ENCODE results near the gene FHOD3.
"Not testable (repeated sequence)": the region's sequence is repeated elsewhere in the genome, so short reads cannot be mapped to it uniquely, and the experiment has no call there.

The FHOD3 gene

GRCh38 chr18:36348331-36348730, 50.8 kb downstream of the FHOD3 start:
- in situ Hi-C loops (cut with HindIII; ENCODE audit: low sequenced_read_pairs): no loop called here

GRCh38 chr18:36348971-36349417, 51.5 kb downstream of the FHOD3 start:
- in situ Hi-C loops (cut with HindIII; ENCODE audit: low sequenced_read_pairs): no loop called here

- in situ Hi-C loops (cut with HindIII; ENCODE audit: low sequenced_read_pairs): no loop called here
Observed at GRCh38 chr18:36349552-36349951, 52.0 kb downstream of the FHOD3 start.

- in situ Hi-C loops (cut with HindIII; ENCODE audit: low sequenced_read_pairs): no loop called here
Observed at GRCh38 chr18:36350251-36350651, 52.7 kb downstream of the FHOD3 start.

- in situ Hi-C loops (cut with HindIII; ENCODE audit: low sequenced_read_pairs): no loop called here
Observed at GRCh38 chr18:36350839-36351469, 53.4 kb downstream of the FHOD3 start.

GRCh38 chr18:36352384-36352783, 54.9 kb downstream of the FHOD3 start:
- in situ Hi-C loops (cut with HindIII; ENCODE audit: low sequenced_read_pairs): no loop called here

GRCh38 chr18:36354989-36355388, 57.5 kb downstream of the FHOD3 start:
- in situ Hi-C loops (cut with HindIII; ENCODE audit: low sequenced_read_pairs): no loop called here

- in situ Hi-C loops (cut with HindIII; ENCODE audit: low sequenced_read_pairs): no loop called here
Observed at GRCh38 chr18:36355511-36355910, 58.0 kb downstream of the FHOD3 start.

- in situ Hi-C loops (cut with HindIII; ENCODE audit: low sequenced_read_pairs): not testable (repeated sequence)
Observed at GRCh38 chr18:36356741-36357140, 59.2 kb downstream of the FHOD3 start.

GRCh38 chr18:36358141-36358540, 60.6 kb downstream of the FHOD3 start:
- in situ Hi-C loops (cut with HindIII; ENCODE audit: low sequenced_read_pairs): no loop called here

GRCh38 chr18:36360256-36360909, 62.9 kb downstream of the FHOD3 start:
- in situ Hi-C loops (cut with HindIII; ENCODE audit: low sequenced_read_pairs): no loop called here

- in situ Hi-C loops (cut with HindIII; ENCODE audit: low sequenced_read_pairs): no loop called here
Observed at GRCh38 chr18:36364911-36365624, 67.6 kb downstream of the FHOD3 start.

- in situ Hi-C loops (cut with HindIII; ENCODE audit: low sequenced_read_pairs): no loop called here
Observed at GRCh38 chr18:36365836-36366775, 68.6 kb downstream of the FHOD3 start.

- in situ Hi-C loops (cut with HindIII; ENCODE audit: low sequenced_read_pairs): no loop called here
Observed at GRCh38 chr18:36366994-36367839, 69.7 kb downstream of the FHOD3 start.

- in situ Hi-C loops (cut with HindIII; ENCODE audit: low sequenced_read_pairs): no loop called here
Observed at GRCh38 chr18:36368889-36369288, 71.4 kb downstream of the FHOD3 start.

- in situ Hi-C loops (cut with HindIII; ENCODE audit: low sequenced_read_pairs): no loop called here
Observed at GRCh38 chr18:36372903-36373311, 75.4 kb downstream of the FHOD3 start.

GRCh38 chr18:36374262-36374661, 76.7 kb downstream of the FHOD3 start:
- in situ Hi-C loops (cut with HindIII; ENCODE audit: low sequenced_read_pairs): no loop called here

- in situ Hi-C loops (cut with HindIII; ENCODE audit: low sequenced_read_pairs): no loop called here
Observed at GRCh38 chr18:36375118-36375517, 77.6 kb downstream of the FHOD3 start.

GRCh38 chr18:36376361-36376760, 78.8 kb downstream of the FHOD3 start:
- in situ Hi-C loops (cut with HindIII; ENCODE audit: low sequenced_read_pairs): no loop called here

- in situ Hi-C loops (cut with HindIII; ENCODE audit: low sequenced_read_pairs): no loop called here
Observed at GRCh38 chr18:36377626-36378025, 80.1 kb downstream of the FHOD3 start.

Measured in DLD1 (cell line).